Measurements from ENCODE around the gene DNAJC15.
"Not testable (repeated sequence)": the region's sequence is repeated elsewhere in the genome, so short reads cannot be mapped to it uniquely, and the experiment has no call there.

The DNAJC15 gene

DNA sequence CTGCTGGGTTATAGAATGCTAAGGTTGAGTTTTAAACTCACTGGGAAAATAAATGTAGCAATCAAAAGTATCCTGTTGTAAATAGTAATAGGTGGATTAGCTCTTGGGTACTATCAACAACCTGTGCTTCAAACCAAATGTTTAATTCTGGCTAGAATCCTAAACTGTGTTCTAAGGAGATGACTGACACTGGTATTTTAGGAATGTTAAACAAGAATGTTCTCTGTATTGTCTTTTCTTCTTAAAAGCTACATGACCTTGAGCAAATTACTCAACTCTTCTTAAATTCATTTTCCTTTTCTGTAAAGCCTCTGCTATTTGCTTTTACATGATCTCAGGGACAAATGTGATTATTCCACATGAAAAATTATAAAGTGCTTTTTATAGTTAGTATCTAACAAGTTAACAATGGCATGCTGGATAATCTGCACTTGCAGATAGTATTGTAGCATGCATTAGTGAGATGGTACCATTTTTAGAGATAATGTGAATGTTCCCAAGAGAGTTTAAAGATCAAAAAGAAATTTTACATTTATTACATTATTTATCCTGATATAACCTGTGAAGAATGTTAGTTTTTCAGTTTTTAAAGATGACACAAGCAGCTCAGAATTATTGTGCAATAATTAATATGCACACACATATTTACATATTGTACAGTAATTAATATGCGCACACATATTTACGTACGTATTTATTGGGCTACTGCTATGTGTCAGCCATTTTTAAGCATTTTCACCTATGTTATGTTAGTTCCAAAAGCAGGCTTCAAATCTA lies 17.7 kb upstream of the DNAJC15 start:
- no peak for DNase-seq (ENCODE audit: low spot score)

- DNase-seq (ENCODE audit: low spot score): no peak
Measured at GRCh38 chr13:43006893-43007631, 16.3 kb upstream of the DNAJC15 start.

DNA sequence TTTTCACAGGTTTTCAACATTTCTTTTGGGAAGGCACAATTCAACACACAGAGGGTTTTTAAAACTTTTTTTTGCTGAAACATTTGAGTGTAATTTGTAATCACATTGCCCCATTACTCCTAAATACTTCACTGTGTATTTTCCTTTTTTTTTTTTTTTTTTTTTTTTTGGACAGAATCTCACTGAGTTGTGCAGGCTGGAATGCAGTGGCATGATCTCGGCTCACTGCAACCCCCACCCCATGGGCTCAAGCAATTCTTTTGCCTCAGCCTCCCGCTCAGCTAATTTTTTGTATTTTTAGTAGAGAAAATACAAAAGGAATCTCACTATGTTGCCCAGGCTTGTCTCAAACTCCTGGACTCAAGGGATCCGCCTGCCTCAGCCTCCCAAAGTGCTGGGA lies 14.8 kb upstream of the DNAJC15 start:
- DNase-seq (ENCODE audit: low spot score): no peak

- no peak for DNase-seq (ENCODE audit: low spot score)
Measured at GRCh38 chr13:43009506-43009905, 13.9 kb upstream of the DNAJC15 start.

DNA sequence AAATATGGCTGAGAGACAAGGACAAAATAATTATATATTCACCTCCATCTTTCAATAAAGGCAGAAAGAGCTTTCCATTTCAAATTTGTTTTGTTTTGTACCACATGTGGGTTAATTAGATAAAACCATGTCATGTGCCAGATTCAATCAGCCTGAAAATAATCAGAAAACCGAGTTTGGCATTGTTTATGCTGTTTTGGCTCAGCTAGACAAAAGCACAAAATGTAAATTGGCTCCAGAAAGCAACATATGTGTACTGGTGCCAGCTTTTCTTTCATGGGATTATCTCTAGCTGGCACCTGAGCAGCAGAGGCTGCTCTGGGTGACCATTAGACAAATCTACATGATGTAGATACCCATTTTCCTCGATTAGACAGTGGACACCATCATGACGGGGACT lies 9.2 kb upstream of the DNAJC15 start:
- no peak for DNase-seq (ENCODE audit: low spot score)

DNA sequence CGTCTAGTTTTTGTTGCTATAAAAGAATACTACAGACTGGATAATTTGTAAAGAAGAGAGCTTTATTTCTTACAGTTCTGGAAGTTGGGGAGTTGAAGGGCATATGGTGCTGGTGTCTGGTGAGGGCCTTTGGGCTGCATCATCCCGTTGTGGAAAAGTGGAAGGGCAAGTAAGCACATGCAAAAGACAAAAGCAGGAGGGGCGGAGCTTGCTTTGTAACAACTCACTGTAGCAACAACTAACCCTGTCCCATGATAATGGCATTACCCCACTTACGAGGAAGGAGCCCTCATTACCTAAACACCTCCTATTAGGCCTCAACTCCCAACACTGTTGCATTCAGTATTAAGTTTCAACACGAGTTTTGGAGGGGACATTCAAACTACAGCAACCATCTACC lies 7.2 kb upstream of the DNAJC15 start:
- no peak for DNase-seq (ENCODE audit: low spot score)

- DNase-seq (ENCODE audit: low spot score): no peak
Measured at GRCh38 chr13:43019811-43020210, 3.6 kb upstream of the DNAJC15 start.

- no peak for DNase-seq (ENCODE audit: low spot score)
Measured at GRCh38 chr13:43020794-43021193, 2.6 kb upstream of the DNAJC15 start.

DNA sequence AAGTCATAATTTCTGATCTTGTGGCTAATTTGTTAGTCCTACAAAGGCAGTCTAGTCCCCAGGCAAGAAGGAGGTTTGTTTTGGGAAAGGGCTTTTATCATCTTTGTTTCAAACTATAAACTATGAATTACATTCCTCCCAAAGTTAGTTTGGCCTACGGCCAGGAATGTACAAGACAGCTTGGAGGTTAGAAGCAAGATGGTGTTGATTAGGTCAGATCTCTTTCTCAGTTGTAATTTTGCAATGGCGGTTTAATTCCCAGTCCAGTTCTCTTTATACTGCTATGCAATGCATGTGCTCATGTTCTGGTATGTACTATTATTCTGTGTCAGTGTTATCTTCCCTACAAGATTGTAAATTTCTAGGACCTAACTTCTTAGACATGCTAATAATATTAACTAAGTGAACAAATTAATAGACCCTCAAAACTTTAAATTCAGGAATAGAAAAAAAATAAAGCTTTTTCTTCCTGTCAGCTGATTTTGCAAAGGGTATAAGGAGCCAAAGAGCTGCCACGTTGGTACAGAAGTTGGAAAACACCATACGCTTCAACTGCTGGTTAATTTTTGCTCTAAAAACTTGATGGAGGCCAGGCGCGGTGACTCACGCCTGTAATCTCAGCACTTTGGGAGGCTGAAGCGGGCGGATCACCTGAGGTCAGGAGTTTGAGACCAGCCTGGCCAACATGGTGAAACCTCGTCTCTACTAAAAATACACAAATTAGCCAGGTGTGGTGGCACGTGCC lies 1.3 kb upstream of the DNAJC15 start:
- no peak for DNase-seq (ENCODE audit: low spot score)

GRCh38 chr13:43022934-43023288 lies 475 bp upstream of the DNAJC15 start:
- DNase-seq (ENCODE audit: low spot score): no peak

DNA sequence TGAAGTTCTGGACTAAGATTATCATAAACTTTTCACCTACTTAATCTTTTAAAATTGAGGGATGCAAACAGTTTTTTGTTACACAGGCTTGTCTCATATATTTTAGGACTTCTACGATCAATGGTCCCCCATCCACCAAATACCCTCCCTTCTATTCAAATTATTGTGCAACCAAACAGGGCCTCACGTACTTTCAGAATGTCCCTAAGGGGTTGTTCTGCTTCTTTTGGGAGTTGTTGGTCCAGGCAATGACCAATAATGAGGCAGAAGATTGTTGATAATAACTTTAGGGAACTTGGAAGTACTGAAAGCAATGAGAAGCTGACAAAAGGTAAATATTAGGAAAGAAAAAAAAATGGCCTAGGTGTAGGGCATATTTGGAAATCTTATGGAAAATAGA lies 2.9 kb downstream of the DNAJC15 start:
- DNase-seq (ENCODE audit: low spot score): no peak

DNA sequence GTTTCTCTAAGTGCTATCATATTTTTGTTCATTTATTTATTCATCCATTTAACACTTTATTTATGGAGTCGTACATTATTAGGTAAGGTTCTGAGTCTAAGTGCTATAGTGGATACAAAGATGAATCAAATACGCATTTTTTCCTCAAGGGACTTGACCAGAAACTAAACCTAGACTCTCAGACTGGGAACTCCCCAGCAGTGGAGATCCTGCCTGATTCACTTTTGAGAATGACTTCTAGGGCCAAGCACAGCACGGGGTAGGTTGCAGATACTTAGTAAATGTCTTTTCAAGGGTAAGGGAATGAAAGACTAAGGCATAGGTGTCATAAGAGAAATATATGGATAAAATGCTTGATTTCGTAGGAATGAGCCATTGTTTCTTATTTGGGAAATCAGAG lies 7.2 kb downstream of the DNAJC15 start:
- DNase-seq (ENCODE audit: low spot score): no peak

DNA sequence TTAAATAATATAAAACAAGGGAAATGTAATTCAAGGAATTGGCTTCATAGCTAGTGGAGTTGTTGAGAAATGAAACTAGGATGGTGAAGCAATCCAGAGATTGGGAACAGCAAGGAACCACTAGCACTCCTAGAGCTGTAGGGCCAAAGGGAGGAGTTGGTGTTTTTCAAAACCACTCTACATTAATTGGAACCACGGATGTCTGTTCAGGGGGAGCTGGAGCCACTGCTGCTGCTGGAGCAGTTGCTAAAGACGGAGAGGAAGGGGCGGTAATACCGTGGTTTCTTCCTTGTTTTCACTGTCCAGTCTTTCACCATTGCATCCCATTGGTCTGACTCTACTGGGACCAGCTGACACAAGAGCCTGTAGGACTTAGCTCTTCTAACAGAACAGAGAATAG lies 8.5 kb downstream of the DNAJC15 start:
- no peak for DNase-seq (ENCODE audit: low spot score)

- DNase-seq (ENCODE audit: low spot score): no peak
Measured at GRCh38 chr13:43033038-43033437, 9.7 kb downstream of the DNAJC15 start.

DNA sequence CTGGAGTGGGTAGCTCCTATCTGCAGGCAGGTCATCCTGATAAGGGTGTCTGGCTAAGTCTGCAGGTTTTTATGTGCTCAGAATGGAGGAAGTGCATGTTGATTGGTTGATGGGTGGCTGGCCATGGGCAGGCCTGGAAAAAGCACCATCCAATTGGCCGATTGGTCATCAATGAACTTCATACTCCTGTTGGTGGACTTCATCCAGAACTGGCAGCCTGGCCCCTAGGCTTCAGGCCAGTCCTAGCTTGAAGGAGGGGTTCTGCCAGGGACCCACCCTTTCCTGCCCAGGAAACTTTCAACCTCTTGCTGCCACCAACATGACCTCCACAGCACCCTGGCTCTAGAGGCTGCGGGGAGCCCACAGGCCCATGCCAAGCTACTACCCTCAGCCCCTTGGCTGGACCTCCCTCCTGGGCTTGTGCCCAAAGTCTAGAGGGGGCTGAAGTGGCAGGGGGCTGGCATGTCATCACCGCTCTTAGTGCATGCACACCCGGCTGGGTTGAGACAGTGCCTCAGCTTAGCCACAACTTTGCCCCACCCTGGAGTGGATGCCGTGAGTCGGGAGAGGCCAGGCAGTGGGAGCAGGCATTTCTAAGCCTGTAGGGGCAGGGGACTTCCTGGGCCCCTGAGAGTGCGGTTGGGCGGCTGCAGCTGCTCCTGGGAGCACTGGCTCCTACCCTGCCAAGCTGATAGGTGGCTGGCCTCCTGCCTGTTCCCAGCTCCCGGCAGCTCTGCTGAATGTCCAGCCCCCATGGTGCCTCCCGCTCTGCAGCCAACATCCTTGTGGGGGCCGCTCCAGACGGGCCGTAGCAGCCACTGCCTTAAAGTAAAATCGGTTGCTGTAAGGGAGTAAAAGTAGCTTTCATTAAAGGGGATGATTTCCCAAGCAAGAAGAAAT lies 13.2 kb downstream of the DNAJC15 start:
- no peak for DNase-seq (ENCODE audit: low spot score)

GRCh38 chr13:43039966-43040365 lies 16.6 kb downstream of the DNAJC15 start:
- no peak for DNase-seq (ENCODE audit: low spot score)

DNA sequence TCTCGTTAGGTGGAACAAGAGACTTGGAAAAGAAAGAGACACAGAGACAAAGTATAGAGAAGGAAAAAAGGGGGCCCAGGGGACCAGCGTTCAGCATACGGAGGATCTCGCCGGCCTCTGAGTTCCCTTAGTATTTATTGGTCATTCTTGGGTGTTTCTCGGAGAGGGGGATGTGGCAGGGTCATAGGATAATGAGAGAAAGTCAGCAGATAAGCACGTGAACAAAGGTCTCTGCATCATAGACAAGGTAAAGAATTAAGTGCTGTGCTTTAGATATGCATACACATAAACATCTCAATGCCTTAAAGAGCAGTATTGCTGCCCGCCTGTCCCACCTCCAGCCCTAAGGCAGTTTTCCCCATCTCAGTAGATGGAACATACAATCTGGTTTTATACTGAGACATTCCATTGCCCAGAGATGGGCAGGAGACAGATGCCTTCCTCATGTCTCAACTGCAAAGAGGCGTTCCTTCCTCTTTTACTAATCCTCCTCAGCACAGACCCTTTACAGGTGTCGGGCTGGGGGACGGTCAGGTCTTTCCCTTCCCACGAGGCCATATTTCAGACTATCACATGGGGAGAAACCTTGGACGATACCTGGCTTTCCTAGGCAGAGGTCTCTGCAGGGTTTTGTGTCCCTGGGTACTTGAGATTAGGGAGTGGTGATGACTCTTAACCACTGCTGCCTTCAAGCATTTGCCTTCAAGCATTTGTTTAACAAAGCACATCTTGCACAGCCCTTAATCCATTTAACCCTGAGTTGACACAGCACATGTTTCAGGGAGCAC lies 17.4 kb downstream of the DNAJC15 start:
- DNase-seq (ENCODE audit: low spot score): not testable (repeated sequence)

DNA sequence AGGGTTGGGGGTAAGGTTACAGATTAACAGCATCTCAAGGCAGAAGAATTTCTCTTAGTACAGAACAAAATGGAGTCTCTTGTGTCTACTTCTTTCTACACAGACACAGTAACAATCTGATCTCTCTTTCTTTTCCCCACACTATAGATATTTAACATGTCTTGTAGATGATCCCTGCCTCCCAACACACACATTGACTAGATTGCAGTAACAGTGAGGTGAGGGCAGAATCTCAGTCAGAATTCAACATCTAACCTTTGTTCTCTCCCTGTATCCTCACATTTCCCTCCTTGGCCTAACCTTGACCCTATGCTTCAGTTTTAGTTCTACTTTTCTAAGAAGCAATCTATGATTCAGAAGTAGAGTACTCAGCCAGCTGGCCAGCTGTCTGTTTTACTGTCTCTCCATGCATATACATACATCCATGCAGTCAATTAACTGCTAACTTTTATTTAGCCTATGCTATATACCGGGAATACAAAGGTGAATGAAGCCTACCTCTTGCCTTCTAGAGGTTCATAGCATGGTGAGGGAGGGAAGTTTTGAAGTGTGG lies 18.1 kb downstream of the DNAJC15 start:
- no peak for DNase-seq (ENCODE audit: low spot score)

GRCh38 chr13:43042410-43042921 lies 19.1 kb downstream of the DNAJC15 start:
- DNase-seq (ENCODE audit: low spot score): no peak

GRCh38 chr13:43044720-43045301 lies 21.4 kb downstream of the DNAJC15 start:
- no peak for DNase-seq (ENCODE audit: low spot score)
